GM21825 (cell line): ENCODE data around the gene TNFRSF1A.

Source experiments
- ATAC-seq: cut with Tn5 transposase; IDR thresholded peaks from one replicate; pipeline ENCODE4 v1.9.1; 2021; ENCODE audit warnings: mild to moderate bottlenecking, moderate library complexity; ENCODE audit not compliant: unreplicated experiment

The TNFRSF1A gene

GRCh38 chr12:6341417-6342139 lies at the start of gene TNFRSF1A:
Gene TNFRSF1A (minus strand): TSS chr12:6342076. CDS start chr12:6341814, 262 bp downstream.
- no peak for ATAC-seq

- no peak for ATAC-seq
These were observed 49.1 kb upstream of the TNFRSF1A start for GRCh38 chr12:6391013-6391412.

GRCh38 chr12:6390084-6390799 lies 48.4 kb upstream of the TNFRSF1A start:
- no peak for ATAC-seq

- no peak for ATAC-seq
These were observed 45.7 kb upstream of the TNFRSF1A start for GRCh38 chr12:6387541-6387940.

GRCh38 chr12:6386491-6386890 lies 44.6 kb upstream of the TNFRSF1A start:
- ATAC-seq = no peak

- ATAC-seq = no peak
These were observed 44.2 kb upstream of the TNFRSF1A start for GRCh38 chr12:6386038-6386437.

- ATAC-seq = no peak
These were observed 42.9 kb upstream of the TNFRSF1A start for GRCh38 chr12:6384499-6385436.

GRCh38 chr12:6383572-6384498 lies 42.0 kb upstream of the TNFRSF1A start, which contains the start of gene LTBR:
Gene LTBR (plus strand): TSS chr12:6384162. CDS start chr12:6384359, 197 bp downstream.
- ATAC-seq = no peak

- no peak for ATAC-seq
These were observed 41.1 kb upstream of the TNFRSF1A start for GRCh38 chr12:6382982-6383381.

GRCh38 chr12:6382371-6382770 lies 40.5 kb upstream of the TNFRSF1A start:
- no peak for ATAC-seq

GRCh38 chr12:6380141-6381121 lies 38.6 kb upstream of the TNFRSF1A start:
- ATAC-seq = no peak

- no peak for ATAC-seq
These were observed 37.0 kb upstream of the TNFRSF1A start for GRCh38 chr12:6378709-6379472.

GRCh38 chr12:6377667-6377994 lies 35.8 kb upstream of the TNFRSF1A start:
- ATAC-seq = no peak

- ATAC-seq = no peak
These were observed 35.2 kb upstream of the TNFRSF1A start for GRCh38 chr12:6376870-6377666.

GRCh38 chr12:6376079-6376869 lies 34.4 kb upstream of the TNFRSF1A start:
- no peak for ATAC-seq

GRCh38 chr12:6375269-6376078 lies 33.6 kb upstream of the TNFRSF1A start, which contains the start of gene SCNN1A:
Gene SCNN1A (minus strand): TSS chr12:6375563. CDS start chr12:6374783, 780 bp downstream.
- no peak for ATAC-seq
